Choroid plexus epithelial cell (primary cell): Measurements from ENCODE around the gene SHH.

Experiments used
- DNase-seq: peaks from one replicate; pipeline ENCODE4 v3.0.0-alpha.2; 2010; ENCODE audit warnings: low read depth
- H3K4me3 ChIP-seq: 2 replicates; pipeline ENCODE4 v1.5.1; 2011; ENCODE audit warnings: low read depth, mild to moderate bottlenecking, control low read depth, low read length, moderate library complexity
- TF ChIP-seq, protein P1 (sequence below): conservative IDR thresholded peaks from 2 replicates; pipeline ENCODE4 v1.5.1; 2011; ENCODE audit warnings: low read depth, mild to moderate bottlenecking, control low read depth, inconsistent platforms, low read length, moderate library complexity

Gene SHH

DNA sequence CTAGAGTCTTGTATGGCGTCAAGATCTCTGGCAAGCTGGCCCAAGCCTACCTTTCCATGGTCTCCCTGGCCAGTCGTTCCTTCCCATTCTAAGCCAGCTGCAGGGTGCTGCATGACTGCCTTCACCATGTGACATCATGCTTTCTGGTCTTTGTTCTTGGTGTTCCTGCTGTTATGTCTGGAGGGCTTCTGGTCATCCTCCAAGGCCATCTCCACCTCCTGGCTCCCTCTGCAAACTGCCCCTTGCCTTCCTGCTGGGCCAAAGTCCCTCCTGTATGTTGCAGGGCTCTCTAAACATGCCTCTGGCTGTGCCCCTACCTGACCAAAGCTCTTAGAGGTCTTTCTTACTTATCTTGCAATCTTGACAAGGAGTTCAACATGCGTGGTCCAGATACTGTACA lies 44.4 kb upstream of the SHH start:
- TF ChIP-seq, protein P1, sequence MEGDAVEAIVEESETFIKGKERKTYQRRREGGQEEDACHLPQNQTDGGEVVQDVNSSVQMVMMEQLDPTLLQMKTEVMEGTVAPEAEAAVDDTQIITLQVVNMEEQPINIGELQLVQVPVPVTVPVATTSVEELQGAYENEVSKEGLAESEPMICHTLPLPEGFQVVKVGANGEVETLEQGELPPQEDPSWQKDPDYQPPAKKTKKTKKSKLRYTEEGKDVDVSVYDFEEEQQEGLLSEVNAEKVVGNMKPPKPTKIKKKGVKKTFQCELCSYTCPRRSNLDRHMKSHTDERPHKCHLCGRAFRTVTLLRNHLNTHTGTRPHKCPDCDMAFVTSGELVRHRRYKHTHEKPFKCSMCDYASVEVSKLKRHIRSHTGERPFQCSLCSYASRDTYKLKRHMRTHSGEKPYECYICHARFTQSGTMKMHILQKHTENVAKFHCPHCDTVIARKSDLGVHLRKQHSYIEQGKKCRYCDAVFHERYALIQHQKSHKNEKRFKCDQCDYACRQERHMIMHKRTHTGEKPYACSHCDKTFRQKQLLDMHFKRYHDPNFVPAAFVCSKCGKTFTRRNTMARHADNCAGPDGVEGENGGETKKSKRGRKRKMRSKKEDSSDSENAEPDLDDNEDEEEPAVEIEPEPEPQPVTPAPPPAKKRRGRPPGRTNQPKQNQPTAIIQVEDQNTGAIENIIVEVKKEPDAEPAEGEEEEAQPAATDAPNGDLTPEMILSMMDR = no peak
- no peak overlapping the region for H3K4me3 ChIP-seq
- DNase-seq = no peak

DNA sequence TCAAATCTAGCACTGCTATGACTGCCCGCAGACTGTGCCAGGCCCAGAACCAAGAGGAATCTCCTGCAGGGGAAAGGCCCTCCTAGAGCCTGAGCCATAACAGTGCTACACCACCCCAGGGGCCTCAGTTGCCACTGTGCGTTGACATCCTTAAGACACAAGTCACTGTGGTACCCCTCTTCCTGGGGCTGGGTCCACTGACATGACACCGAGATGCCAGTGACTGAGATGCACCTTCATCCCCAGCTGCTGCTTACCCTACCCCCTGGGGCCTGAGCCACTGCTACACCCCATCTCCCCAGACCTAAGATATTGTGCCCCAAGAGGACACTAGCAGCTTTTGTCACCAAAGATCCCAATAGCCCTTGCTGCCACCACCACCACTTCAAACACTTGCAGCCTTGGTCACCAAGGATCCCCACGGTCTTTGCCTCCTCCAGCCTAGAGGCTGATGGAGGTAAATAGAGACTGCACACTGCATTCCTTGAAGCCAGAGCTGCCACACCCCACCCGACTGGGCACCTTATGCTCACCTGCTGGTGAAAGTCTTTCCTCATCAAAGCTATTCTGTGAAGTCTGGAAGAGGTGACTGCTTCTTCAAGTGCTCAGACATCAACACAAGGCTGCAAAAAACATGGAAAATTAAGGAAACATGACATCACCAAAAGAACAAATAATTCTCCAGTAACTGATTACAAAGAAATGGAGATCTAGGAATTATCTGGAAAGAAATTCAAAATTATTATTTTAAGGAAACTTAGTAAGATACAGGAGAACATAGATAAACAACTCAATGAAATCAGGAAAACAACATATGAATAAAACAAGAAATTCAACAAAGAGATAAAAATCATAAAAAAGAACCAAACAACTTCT lies 40.4 kb upstream of the SHH start:
- no peak for DNase-seq
- TF ChIP-seq, protein P1 = no peak
- H3K4me3 ChIP-seq = no peak overlapping the region

DNA sequence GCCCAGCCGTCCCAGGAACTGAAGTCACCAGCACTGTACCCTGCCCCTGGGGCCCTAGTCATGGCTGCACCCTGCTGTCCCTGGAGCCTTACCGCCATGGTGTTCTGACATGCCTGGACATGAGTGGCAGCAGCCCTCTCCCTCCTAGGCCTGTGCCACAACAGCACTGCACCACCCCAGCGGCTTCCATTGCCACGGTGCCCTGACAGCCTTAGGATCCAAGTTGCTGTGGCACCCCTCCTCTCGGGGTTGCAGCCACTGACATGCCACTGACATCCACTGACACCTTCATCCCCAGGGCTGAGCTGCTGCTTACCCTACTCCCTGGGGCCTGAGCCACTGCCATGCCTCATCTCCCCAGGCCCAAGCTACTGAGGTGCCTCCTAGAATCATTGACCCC lies 39.6 kb upstream of the SHH start:
- DNase-seq = no peak
- no peak overlapping the region for H3K4me3 ChIP-seq
- TF ChIP-seq, protein P1 = no peak

DNA sequence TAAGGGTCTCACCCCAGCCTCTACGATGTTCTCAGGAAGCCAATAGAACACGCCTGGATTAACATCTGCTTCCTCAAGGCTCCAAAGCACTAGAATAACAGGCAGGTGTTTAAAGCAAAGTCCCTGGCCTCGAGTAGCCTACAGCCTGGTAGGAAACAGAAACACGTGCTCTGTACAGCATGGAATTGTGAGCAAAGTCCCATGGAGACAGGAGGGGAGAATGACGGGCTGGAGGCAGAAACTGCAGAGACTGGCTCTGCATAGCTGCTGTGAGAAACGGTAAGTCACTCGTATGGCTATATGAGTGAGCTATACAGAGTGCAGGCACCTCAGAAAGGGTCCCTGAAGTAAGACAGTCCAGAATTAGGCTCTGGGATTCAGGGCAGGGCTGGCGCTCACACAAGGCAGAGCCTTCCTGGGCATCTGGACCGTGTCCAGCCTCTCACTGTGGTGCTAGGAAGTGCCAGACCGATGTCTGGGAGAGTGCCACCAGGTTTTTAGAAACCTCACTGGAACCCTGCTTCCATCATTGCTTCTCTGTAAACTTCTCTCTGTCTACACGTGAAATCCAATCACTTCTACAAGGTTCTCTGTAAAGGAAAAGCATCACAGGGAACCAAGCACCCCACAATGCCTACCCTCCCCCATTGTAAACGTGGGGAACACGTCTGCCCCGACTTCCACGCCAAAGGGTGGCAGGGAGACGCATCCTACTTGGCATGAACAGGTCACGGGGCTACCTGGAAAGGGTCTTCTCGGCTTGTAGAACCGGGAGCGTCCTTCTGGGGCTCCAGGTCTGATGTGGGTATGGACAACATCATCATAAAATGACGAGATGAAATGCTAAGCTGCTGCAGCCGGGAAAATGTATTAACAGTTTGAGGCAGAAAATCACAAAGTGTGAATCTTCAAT lies 38.8 kb upstream of the SHH start:
- TF ChIP-seq, protein P1 = no peak
- H3K4me3 ChIP-seq = no peak overlapping the region

DNA sequence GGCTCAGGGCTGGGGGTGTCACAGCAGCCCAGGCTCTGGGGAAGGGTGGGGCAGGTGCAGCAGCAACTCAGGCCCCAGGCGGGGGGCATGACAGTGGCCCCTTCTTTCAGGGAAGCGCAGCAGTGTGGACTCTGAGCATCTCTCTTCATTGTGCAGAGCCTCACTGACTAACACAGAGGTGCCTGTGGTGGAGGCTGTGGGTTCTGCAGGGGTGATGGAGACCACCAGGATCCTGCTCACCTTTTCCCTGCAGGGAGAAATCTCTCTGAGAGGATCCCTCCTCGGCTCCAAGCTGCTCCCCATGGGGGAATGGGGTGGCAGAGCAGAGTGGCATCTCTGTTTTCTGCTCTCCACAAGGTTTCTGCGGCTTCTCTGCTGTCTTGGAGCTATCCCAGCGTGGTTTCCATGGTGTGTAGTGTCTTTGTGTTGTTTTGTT lies 37.8 kb upstream of the SHH start:
- DNase-seq = no peak
- TF ChIP-seq, protein P1 = no peak
- H3K4me3 ChIP-seq = no peak overlapping the region

More for the DNA sequence above, 38.8 kb upstream of the SHH start:
- no peak for DNase-seq

DNA sequence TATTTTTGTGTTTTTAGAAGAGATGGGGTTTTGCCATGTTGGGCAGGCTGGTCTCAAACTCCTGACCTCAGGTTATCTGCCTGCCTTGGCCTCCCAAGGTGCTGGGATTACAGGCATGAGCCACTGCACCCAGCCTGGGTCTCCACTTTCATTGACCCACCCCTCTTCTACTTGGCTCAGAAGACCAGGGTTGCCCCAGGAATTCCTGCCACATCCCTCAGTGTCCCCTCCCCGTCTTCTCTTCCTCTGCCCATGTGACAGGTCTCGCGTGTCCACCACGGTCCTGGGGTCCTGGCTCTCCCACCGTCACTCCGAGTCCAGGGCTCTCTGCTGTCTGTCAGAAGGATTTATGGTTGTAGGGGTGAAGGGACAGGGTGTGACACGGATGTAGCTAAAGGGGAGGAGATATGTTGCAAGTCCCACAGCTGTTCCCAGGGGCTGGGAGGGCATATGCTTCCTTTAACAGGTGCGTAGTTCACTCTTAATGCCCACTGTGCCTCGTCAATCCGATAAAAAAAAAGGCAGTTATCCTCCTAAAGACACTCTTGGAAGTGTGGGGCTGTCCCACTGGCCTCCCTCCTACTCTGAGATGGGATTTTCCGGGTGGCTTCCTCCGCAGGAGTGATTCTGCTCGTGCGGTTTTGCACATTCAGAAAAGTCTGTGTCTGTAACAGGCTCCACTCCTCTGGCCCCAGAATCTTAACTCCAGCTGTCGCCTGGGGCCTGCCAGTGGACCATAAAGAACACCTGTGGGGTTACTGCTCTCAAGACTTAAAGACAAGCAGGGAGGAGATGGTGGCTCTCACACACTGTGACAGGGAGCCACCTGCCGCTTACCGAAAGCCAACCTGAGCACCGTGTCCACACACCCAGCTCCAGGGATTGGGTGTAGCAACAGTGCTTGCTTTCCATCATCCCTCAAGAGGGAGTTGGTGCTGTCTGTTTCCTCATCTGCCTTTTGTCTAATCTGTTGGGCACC lies 36.7 kb upstream of the SHH start:
- no peak for DNase-seq
- TF ChIP-seq, protein P1 = no peak
- H3K4me3 ChIP-seq = no peak overlapping the region
